ENCODE results near the gene ELK4. TPM values are rescaled to one million over a fixed set of nuclear protein-coding genes. Genes with fewer than 3 reads are reported as not detected.

ELK4 gene
- total RNA-seq, 1 donor from 2014 or later = 27.6 TPM

DNA sequence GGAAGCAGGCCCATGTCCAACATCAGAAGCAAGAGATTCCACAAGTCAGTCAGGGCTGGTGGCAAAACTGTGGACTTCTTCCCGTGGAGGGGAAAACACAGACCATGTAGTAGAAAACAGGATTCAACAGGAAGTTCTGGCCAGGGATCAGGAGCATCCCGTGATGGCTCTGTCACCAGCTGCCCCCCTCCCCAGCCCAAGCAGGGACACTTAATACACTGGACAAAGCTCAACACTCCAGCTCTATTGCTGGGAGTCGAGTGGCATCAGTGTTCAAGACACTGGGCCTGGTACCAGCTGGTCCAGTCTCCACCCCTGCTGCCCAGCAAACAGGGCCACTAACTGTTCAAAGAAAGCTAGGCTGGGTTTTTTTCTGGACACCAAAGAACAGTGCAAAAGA, 44.8 kb upstream of the ELK4 start:
- H3K27ac Mint-ChIP-seq = no peak overlapping the region
- DNase-seq (ENCODE audit: extremely low spot score, unreplicated experiment) = no peak
- H3K4me3 Mint-ChIP-seq = peak overlapping the region; percentile 16
- H3K27me3 Mint-ChIP-seq = peaks cover 8% of the 10 kb centered on the region
- H3K4me1 Mint-ChIP-seq (ENCODE audit: unreplicated experiment) = peaks cover 42% of the 10 kb centered on the region
- no peaks in the 10 kb centered on the region for H3K36me3 Mint-ChIP-seq
- H3K9me3 Mint-ChIP-seq = no peaks in the 10 kb centered on the region
- TF ChIP-seq, protein P1, sequence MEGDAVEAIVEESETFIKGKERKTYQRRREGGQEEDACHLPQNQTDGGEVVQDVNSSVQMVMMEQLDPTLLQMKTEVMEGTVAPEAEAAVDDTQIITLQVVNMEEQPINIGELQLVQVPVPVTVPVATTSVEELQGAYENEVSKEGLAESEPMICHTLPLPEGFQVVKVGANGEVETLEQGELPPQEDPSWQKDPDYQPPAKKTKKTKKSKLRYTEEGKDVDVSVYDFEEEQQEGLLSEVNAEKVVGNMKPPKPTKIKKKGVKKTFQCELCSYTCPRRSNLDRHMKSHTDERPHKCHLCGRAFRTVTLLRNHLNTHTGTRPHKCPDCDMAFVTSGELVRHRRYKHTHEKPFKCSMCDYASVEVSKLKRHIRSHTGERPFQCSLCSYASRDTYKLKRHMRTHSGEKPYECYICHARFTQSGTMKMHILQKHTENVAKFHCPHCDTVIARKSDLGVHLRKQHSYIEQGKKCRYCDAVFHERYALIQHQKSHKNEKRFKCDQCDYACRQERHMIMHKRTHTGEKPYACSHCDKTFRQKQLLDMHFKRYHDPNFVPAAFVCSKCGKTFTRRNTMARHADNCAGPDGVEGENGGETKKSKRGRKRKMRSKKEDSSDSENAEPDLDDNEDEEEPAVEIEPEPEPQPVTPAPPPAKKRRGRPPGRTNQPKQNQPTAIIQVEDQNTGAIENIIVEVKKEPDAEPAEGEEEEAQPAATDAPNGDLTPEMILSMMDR (conservative IDR thresholded peaks at IDR 0.05) = no peak

GRCh38 chr1:205676002-205676401, 44.2 kb upstream of the ELK4 start:
- Mint-ChIP-seq H3K4me1 (ENCODE audit: unreplicated experiment) (peaks cover 37% of the 10 kb centered on the region), H3K27me3 (peaks cover 5% of the 10 kb centered on the region), H3K36me3 (no peaks in the 10 kb centered on the region), H3K27ac (peak overlapping the region; percentile 55), H3K9me3 (no peaks in the 10 kb centered on the region), H3K4me3 (peak overlapping the region; percentile 16)
- TF ChIP-seq, protein P1 (conservative IDR thresholded peaks at IDR 0.05) = no peak
- DNase-seq (ENCODE audit: extremely low spot score, unreplicated experiment) = no peak

DNA sequence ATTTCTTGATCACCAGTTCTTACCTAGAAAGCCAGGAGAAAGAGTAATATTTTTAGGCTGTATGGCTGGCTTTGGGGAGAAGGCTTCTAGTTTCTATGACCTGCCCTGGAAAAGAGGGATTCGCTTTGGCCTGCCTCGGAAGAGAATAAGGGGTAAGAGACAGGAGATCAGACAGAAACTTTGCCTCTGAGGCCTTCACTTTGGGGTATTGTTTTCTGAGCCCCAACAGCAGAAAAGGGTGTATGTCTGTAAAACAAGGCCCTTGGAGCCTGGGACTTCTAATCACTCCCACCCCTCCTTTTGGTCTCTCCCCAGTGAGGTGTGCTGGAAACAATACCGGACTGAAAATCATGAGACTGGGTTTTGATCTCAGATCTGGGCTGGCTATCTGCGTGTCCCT, 43.4 kb upstream of the ELK4 start:
- Mint-ChIP-seq H3K36me3 (no peaks in the 10 kb centered on the region), H3K27me3 (no peaks in the 10 kb centered on the region), H3K4me3 (no peak overlapping the region), H3K27ac (peak overlapping the region; percentile 55), H3K9me3 (no peaks in the 10 kb centered on the region), H3K4me1 (ENCODE audit: unreplicated experiment) (peaks cover 31% of the 10 kb centered on the region)
- TF ChIP-seq, protein P1 (conservative IDR thresholded peaks at IDR 0.05) = no peak
- no peak for DNase-seq (ENCODE audit: extremely low spot score, unreplicated experiment)

GRCh38 chr1:205672970-205673369, 41.2 kb upstream of the ELK4 start:
- no peak overlapping the region for H3K27ac Mint-ChIP-seq
- no peak for DNase-seq (ENCODE audit: extremely low spot score, unreplicated experiment)
- no peak overlapping the region for H3K4me3 Mint-ChIP-seq
- H3K4me1 Mint-ChIP-seq (ENCODE audit: unreplicated experiment) = peaks cover 42% of the 10 kb centered on the region
- no peaks in the 10 kb centered on the region for H3K36me3 Mint-ChIP-seq
- peaks cover 5% of the 10 kb centered on the region for H3K27me3 Mint-ChIP-seq
- no peaks in the 10 kb centered on the region for H3K9me3 Mint-ChIP-seq
- TF ChIP-seq, protein P1 (conservative IDR thresholded peaks at IDR 0.05) = no peak

DNA sequence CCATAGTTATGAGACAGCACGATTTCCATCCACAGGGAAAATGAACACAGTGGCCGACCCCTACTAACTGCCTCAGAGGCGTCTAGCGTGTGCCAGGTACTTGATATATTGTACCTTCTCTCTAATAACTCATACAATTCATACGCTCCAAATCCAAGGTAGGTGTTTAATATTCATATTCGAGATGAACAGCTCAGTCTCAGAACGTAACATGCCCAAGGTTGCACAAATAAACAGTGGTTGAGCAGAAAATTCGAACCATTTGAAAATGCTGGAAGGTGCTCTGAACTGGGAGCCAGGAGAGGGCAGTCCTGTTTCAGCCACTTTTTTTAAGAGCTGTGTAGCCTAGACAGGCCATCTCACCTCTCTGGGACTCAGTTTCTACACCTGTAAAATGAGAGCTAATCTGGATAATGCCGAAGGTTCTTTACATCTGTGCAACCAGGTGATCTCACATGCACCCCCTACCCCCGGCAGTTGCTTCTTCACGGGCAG, 40.6 kb upstream of the ELK4 start:
- Mint-ChIP-seq H3K4me3 (peak overlapping the region; percentile 25), H3K27me3 (peaks cover 5% of the 10 kb centered on the region), H3K27ac (peak overlapping the region; percentile 67), H3K4me1 (ENCODE audit: unreplicated experiment) (peaks cover 42% of the 10 kb centered on the region), H3K36me3 (no peaks in the 10 kb centered on the region), H3K9me3 (no peaks in the 10 kb centered on the region)
- TF ChIP-seq, protein P1 (conservative IDR thresholded peaks at IDR 0.05) = no peak
- DNase-seq (ENCODE audit: extremely low spot score, unreplicated experiment) = no peak

Measured in type B pancreatic cell (in vitro differentiated cells).